NT2/D1 (cell line): ENCODE measurements around the gene ARHGAP45.

Experiments
- DNase-seq: peaks from one replicate; pipeline ENCODE4 v3.0.0-alpha.2; 2011; ENCODE audit warnings: low read depth, low spot score
- H3K27me3 ChIP-seq: 2 replicates; pipeline ENCODE4 v1.6.0; 2011; ENCODE audit warnings: mild to moderate bottlenecking; ENCODE audit not compliant: insufficient read length, insufficient read depth
- H3K36me3 ChIP-seq: 2 replicates; pipeline ENCODE4 v1.6.1; 2011; ENCODE audit warnings: mild to moderate bottlenecking, low read length, mixed read lengths; ENCODE audit not compliant: insufficient read depth, insufficient read length
- H3K4me1 ChIP-seq: 2 replicates; pipeline ENCODE4 v1.5.1; 2011; ENCODE audit not compliant: insufficient read depth, insufficient read length
- H3K4me3 ChIP-seq: 2 replicates; pipeline ENCODE4 v1.5.1; 2011; ENCODE audit warnings: low read depth; ENCODE audit not compliant: insufficient read length
- H3K9ac ChIP-seq: 2 replicates; pipeline ENCODE4 v1.6.0; 2011; ENCODE audit warnings: low read depth; ENCODE audit not compliant: insufficient read length
- H3K9me3 ChIP-seq: 2 replicates; pipeline ENCODE4 v1.5.1; 2011; ENCODE audit warnings: mild to moderate bottlenecking, low read length; ENCODE audit not compliant: insufficient read depth
- SUZ12 ChIP-seq: IDR thresholded peaks from 2 replicates; pipeline ENCODE4 v1.6.1; 2011; ENCODE audit not compliant: insufficient read length, insufficient read depth; ENCODE audit errors: extremely low read depth
- YY1 ChIP-seq: IDR thresholded peaks from 2 replicates; pipeline ENCODE4 v1.6.1; 2011; ENCODE audit not compliant: insufficient read length, insufficient read depth
- ZNF274 ChIP-seq: IDR thresholded peaks from 2 replicates; pipeline ENCODE4 v1.6.1; 2011; ENCODE audit warnings: mild to moderate bottlenecking, low read depth, low read length

ARHGAP45 gene

GRCh38 chr19:1070576-1070930 is 3.6 kb downstream of the ARHGAP45 start:
- Histone ChIP-seq H3K9ac (peak overlapping the region; percentile 73), H3K4me3 (peak overlapping the region; percentile 68), H3K27me3 (peaks cover 26% of the 10 kb centered on the region), H3K36me3 (peaks cover 18% of the 10 kb centered on the region), H3K4me1 (peaks cover 18% of the 10 kb centered on the region), H3K9me3 (no peaks in the 10 kb centered on the region)
- DNase-seq: peak; percentile 47
- no peak for TF ChIP-seq SUZ12
- no peak for TF ChIP-seq ZNF274
- TF ChIP-seq YY1: no peak

GRCh38 chr19:1070931-1071791 is 4.2 kb downstream of the ARHGAP45 start:
- DNase-seq: no peak
- Histone ChIP-seq H3K4me1 (peaks cover 15% of the 10 kb centered on the region), H3K36me3 (peaks cover 23% of the 10 kb centered on the region), H3K27me3 (peaks cover 26% of the 10 kb centered on the region), H3K4me3 (peak overlapping the region; percentile 68), H3K9ac (peak overlapping the region; percentile 73), H3K9me3 (no peaks in the 10 kb centered on the region)
- no peak for TF ChIP-seq YY1
- no peak for TF ChIP-seq ZNF274
- TF ChIP-seq SUZ12: no peak

- Histone ChIP-seq H3K4me1 (peaks cover 8% of the 10 kb centered on the region), H3K9me3 (no peaks in the 10 kb centered on the region), H3K36me3 (peaks cover 23% of the 10 kb centered on the region), H3K9ac (no peak overlapping the region), H3K4me3 (no peak overlapping the region), H3K27me3 (peaks cover 17% of the 10 kb centered on the region)
- no peak for DNase-seq
- TF ChIP-seq YY1 (no peak), SUZ12 (no peak), ZNF274 (no peak)
These were observed 5.5 kb downstream of the ARHGAP45 start for GRCh38 chr19:1072371-1073015.

- DNase-seq: no peak
- Histone ChIP-seq H3K4me3 (no peak overlapping the region), H3K9ac (no peak overlapping the region), H3K36me3 (peaks cover 27% of the 10 kb centered on the region), H3K9me3 (no peaks in the 10 kb centered on the region), H3K27me3 (peaks cover 10% of the 10 kb centered on the region), H3K4me1 (peaks cover 10% of the 10 kb centered on the region)
- TF ChIP-seq YY1 (no peak), ZNF274 (no peak), SUZ12 (no peak)
These were observed 6.3 kb downstream of the ARHGAP45 start for GRCh38 chr19:1073063-1073955.

- Histone ChIP-seq H3K4me1 (peaks cover 10% of the 10 kb centered on the region), H3K27me3 (peaks cover 3% of the 10 kb centered on the region), H3K9me3 (no peaks in the 10 kb centered on the region), H3K36me3 (peaks cover 27% of the 10 kb centered on the region), H3K4me3 (no peak overlapping the region), H3K9ac (no peak overlapping the region)
- no peak for DNase-seq
- TF ChIP-seq YY1: no peak
- TF ChIP-seq SUZ12: no peak
- no peak for TF ChIP-seq ZNF274
These were observed 7.1 kb downstream of the ARHGAP45 start for GRCh38 chr19:1073956-1074517.

- H3K4me3 ChIP-seq: no peak overlapping the region
- no peak overlapping the region for H3K9ac ChIP-seq
- H3K4me1 ChIP-seq: peaks cover 10% of the 10 kb centered on the region
- peaks cover 31% of the 10 kb centered on the region for H3K36me3 ChIP-seq
- no peaks in the 10 kb centered on the region for H3K9me3 ChIP-seq
- TF ChIP-seq YY1 (no peak), SUZ12 (no peak), ZNF274 (no peak)
- DNase-seq: no peak
- peaks cover 3% of the 10 kb centered on the region for H3K27me3 ChIP-seq
These were observed 7.7 kb downstream of the ARHGAP45 start for GRCh38 chr19:1074544-1075283.
